HK-2 (cell line): ENCODE results near the gene B4GAT1.

Experiments
- DNase-seq: peaks from one replicate; pipeline ENCODE4 v3.0.0-alpha.2; 2018; ENCODE audit not compliant: unreplicated experiment

B4GAT1 gene

GRCh38 chr11:66336234-66337102 is 11.0 kb downstream of the B4GAT1 start, which contains the start of gene RIN1:
RIN1 (minus strand) TSS chr11:66336434; CDS start chr11:66336402, 32 bp downstream.
- peak; percentile 89 for DNase-seq

GRCh38 chr11:66335531-66336233 is 11.7 kb downstream of the B4GAT1 start:
- peak; percentile 73 for DNase-seq

- no peak for DNase-seq
These were observed 12.6 kb downstream of the B4GAT1 start for GRCh38 chr11:66334605-66335442.

GRCh38 chr11:66333896-66334604 is 13.4 kb downstream of the B4GAT1 start:
- no peak for DNase-seq

- DNase-seq, result no peak
These were observed 14.1 kb downstream of the B4GAT1 start for GRCh38 chr11:66333220-66333877.

GRCh38 chr11:66332371-66333219 is 14.8 kb downstream of the B4GAT1 start:
- no peak for DNase-seq

- DNase-seq, result no peak
These were observed 15.7 kb downstream of the B4GAT1 start for GRCh38 chr11:66331542-66332370.

- no peak for DNase-seq
These were observed 16.5 kb downstream of the B4GAT1 start for GRCh38 chr11:66330931-66331330.

- no peak for DNase-seq
These were observed 18.2 kb downstream of the B4GAT1 start for GRCh38 chr11:66329165-66329673.

GRCh38 chr11:66328302-66329144 is 18.9 kb downstream of the B4GAT1 start:
- DNase-seq, result peak; percentile 80

GRCh38 chr11:66328031-66328301 is 19.5 kb downstream of the B4GAT1 start:
- DNase-seq, result no peak

- peak; percentile 42 for DNase-seq
These were observed 20.0 kb downstream of the B4GAT1 start for GRCh38 chr11:66327171-66328030.

GRCh38 chr11:66326261-66327111 is 20.9 kb downstream of the B4GAT1 start:
- peak; percentile 27 for DNase-seq

- no peak for DNase-seq
These were observed 22.2 kb downstream of the B4GAT1 start for GRCh38 chr11:66325263-66325671.

GRCh38 chr11:66324664-66325063 is 22.8 kb downstream of the B4GAT1 start:
- no peak for DNase-seq

GRCh38 chr11:66323684-66324083 is 23.7 kb downstream of the B4GAT1 start:
- DNase-seq, result no peak
